KMS-11 (cell line): ENCODE measurements around the gene TC2N.

Experiments
- H2AFZ ChIP-seq: fragments of 200-600 bp; sonication (generic); 2 replicates; pipeline ENCODE4 v1.6.1; 2016; ENCODE audit warnings: antibody characterized with exemption, mixed run types, low read depth
- H3K27ac ChIP-seq: fragments of 200-600 bp; sonication (generic); 2 replicates; pipeline ENCODE4 v1.6.1; 2016; ENCODE audit warnings: mild to moderate bottlenecking, mixed run types
- H3K27me3 ChIP-seq: fragments of 200-600 bp; sonication (generic); 2 replicates; pipeline ENCODE4 v1.6.1; 2017; ENCODE audit warnings: mild to moderate bottlenecking, low read depth, mixed run types, moderate library complexity; ENCODE audit not compliant: insufficient read depth
- H3K36me3 ChIP-seq: fragments of 200-600 bp; sonication (generic); 2 replicates; pipeline ENCODE4 v1.6.1; 2017; ENCODE audit warnings: mild to moderate bottlenecking, mixed run types; ENCODE audit not compliant: insufficient read depth
- H3K4me1 ChIP-seq: fragments of 200-600 bp; sonication (generic); 2 replicates; pipeline ENCODE4 v1.6.1; 2016; ENCODE audit warnings: mild to moderate bottlenecking, low read depth, mixed run types; ENCODE audit not compliant: poor library complexity, severe bottlenecking
- H3K4me2 ChIP-seq: fragments of 200-600 bp; sonication (generic); 2 replicates; pipeline ENCODE4 v1.7.0; 2016; ENCODE audit warnings: mild to moderate bottlenecking, mixed run types
- H3K4me3 ChIP-seq: fragments of 200-600 bp; sonication (generic); IDR thresholded peaks from 2 replicates; pipeline ENCODE4 v1.6.1; 2017; ENCODE audit warnings: low read depth, low read length, mixed read lengths; ENCODE audit not compliant: insufficient read depth
- H3K79me2 ChIP-seq: fragments of 200-600 bp; sonication (generic); 2 replicates; pipeline ENCODE4 v1.6.1; 2016; ENCODE audit warnings: low read depth, mixed run types; ENCODE audit not compliant: insufficient read depth
- H3K9ac ChIP-seq: fragments of 200-600 bp; sonication (generic); 2 replicates; pipeline ENCODE4 v1.6.1; 2016; ENCODE audit warnings: mild to moderate bottlenecking, mixed run types
- H4K20me1 ChIP-seq: fragments of 200-600 bp; sonication (generic); 2 replicates; pipeline ENCODE4 v1.6.1; 2016; ENCODE audit warnings: mild to moderate bottlenecking, mixed run types; ENCODE audit not compliant: insufficient read depth
- TF ChIP-seq, protein P1 (sequence below): fragments of 200-600 bp; sonication (generic); conservative IDR thresholded peaks from 2 replicates; pipeline ENCODE4 v1.6.1; 2017; ENCODE audit warnings: low read depth, mild to moderate bottlenecking, antibody characterized with exemption, low read length, moderate library complexity, mixed read lengths

TC2N gene

GRCh38 chr14:91860238-91860637, 7.1 kb downstream of the TC2N start:
- peaks cover 28% of the 10 kb centered on the region for H3K27me3 ChIP-seq
- no peaks in the 10 kb centered on the region for H3K79me2 ChIP-seq
- H3K36me3 ChIP-seq, result no peaks in the 10 kb centered on the region
- H3K4me2 ChIP-seq, result no peak overlapping the region
- no peak overlapping the region for H2AFZ ChIP-seq
- H3K4me1 ChIP-seq, result peaks cover 4% of the 10 kb centered on the region
- TF ChIP-seq, protein P1, sequence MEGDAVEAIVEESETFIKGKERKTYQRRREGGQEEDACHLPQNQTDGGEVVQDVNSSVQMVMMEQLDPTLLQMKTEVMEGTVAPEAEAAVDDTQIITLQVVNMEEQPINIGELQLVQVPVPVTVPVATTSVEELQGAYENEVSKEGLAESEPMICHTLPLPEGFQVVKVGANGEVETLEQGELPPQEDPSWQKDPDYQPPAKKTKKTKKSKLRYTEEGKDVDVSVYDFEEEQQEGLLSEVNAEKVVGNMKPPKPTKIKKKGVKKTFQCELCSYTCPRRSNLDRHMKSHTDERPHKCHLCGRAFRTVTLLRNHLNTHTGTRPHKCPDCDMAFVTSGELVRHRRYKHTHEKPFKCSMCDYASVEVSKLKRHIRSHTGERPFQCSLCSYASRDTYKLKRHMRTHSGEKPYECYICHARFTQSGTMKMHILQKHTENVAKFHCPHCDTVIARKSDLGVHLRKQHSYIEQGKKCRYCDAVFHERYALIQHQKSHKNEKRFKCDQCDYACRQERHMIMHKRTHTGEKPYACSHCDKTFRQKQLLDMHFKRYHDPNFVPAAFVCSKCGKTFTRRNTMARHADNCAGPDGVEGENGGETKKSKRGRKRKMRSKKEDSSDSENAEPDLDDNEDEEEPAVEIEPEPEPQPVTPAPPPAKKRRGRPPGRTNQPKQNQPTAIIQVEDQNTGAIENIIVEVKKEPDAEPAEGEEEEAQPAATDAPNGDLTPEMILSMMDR, result no peak
- H3K9ac ChIP-seq, result no peak overlapping the region
- H4K20me1 ChIP-seq, result no peaks in the 10 kb centered on the region
- no peak overlapping the region for H3K27ac ChIP-seq
- H3K4me3 ChIP-seq, result no peak overlapping the region

DNA sequence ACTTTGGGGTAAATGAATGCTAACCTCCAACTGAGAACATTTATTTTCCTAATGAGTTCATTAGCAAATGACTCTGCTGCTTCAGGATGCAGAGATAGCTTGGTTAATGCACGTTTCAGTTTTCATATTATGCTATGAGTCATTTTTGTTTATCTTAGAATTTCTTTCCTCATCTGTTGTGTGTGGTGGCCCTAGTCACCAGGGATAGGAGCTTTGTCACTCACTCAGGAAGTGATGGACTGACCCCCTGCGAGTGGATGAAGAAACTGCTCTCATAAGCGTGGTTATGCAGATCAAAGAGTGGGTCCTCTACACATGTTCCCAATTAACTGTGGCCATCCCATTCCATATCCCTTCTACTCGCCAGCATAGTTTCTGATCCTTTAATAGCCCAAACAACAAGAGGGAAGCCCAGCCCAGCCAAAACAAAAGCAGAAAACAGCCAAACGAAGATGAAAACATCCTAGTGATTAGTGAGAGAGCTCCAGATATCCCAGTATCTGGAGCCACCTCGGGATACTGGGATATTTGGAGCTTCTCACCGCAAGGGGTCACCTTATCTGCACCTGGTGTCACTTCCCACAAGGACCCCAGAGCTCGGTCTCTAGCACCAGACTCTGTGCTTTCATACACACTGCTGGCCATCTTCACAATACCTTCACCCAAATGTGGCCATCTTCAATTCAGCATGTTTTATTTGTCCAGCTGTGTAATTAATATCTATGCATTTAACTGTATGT, 8.6 kb downstream of the TC2N start:
- Histone ChIP-seq H3K27ac (no peak overlapping the region), H3K4me1 (no peaks in the 10 kb centered on the region), H4K20me1 (no peaks in the 10 kb centered on the region), H2AFZ (no peak overlapping the region), H3K79me2 (no peaks in the 10 kb centered on the region), H3K27me3 (peaks cover 16% of the 10 kb centered on the region; the same call in 1 of the 2 replicates), H3K9ac (no peak overlapping the region), H3K4me3 (no peak overlapping the region), H3K36me3 (no peaks in the 10 kb centered on the region), H3K4me2 (no peak overlapping the region)
- TF ChIP-seq, protein P1, result no peak

GRCh38 chr14:91857614-91858013, 9.7 kb downstream of the TC2N start:
- H3K4me2 ChIP-seq, result no peak overlapping the region
- TF ChIP-seq, protein P1, result no peak
- no peak overlapping the region for H2AFZ ChIP-seq

GRCh38 chr14:91854327-91854934, 12.9 kb downstream of the TC2N start:
- no peak overlapping the region for H3K27ac ChIP-seq
- no peaks in the 10 kb centered on the region for H4K20me1 ChIP-seq
- no peaks in the 10 kb centered on the region for H3K4me1 ChIP-seq
- TF ChIP-seq, protein P1, result no peak
- H3K36me3 ChIP-seq, result no peaks in the 10 kb centered on the region
- no peaks in the 10 kb centered on the region; the same call in 1 of the 2 replicates for H3K27me3 ChIP-seq
- H3K79me2 ChIP-seq, result no peaks in the 10 kb centered on the region
- no peak overlapping the region for H3K9ac ChIP-seq
- no peak overlapping the region for H2AFZ ChIP-seq
- no peak overlapping the region for H3K4me2 ChIP-seq
- H3K4me3 ChIP-seq, result no peak overlapping the region

More at GRCh38 chr14:91857614-91858013, 9.7 kb downstream of the TC2N start:
- Histone ChIP-seq H3K27ac (no peak overlapping the region), H3K36me3 (no peaks in the 10 kb centered on the region), H3K4me1 (no peaks in the 10 kb centered on the region), H4K20me1 (no peaks in the 10 kb centered on the region), H3K9ac (no peak overlapping the region), H3K27me3 (peaks cover 6% of the 10 kb centered on the region; the same call in 1 of the 2 replicates), H3K79me2 (no peaks in the 10 kb centered on the region), H3K4me3 (no peak overlapping the region)
